ENCODE measurements around the gene GSK3B. TPM values are rescaled to one million over a fixed set of nuclear protein-coding genes. Genes with fewer than 3 reads are reported as not detected.

GSK3B gene
- polyA plus RNA-seq, 1 experiment: 43.4 TPM

- ChIA-PET POLR2A (no interaction called here), CTCF (no interaction called here)
- Histone ChIP-seq H3K27ac (ENCODE audit: low read depth, low read length) (no peak overlapping the region), H3K9me3 (ENCODE audit: control insufficient read depth, insufficient read depth, low read length) (no peaks in the 10 kb centered on the region), H3K27me3 (ENCODE audit: control insufficient read depth, insufficient read depth, low read length) (no peaks in the 10 kb centered on the region), H3K4me3 (ENCODE audit: low read depth, low read length) (no peak overlapping the region)
- no peak for DNase-seq (ENCODE audit: low read depth, low spot score)
- no peak for TF ChIP-seq CTCF (IDR thresholded peaks at IDR 0.05; ENCODE audit: low read depth, low read length)
Observed at GRCh38 chr3:120071259-120071658, 23.0 kb downstream of the GSK3B start.

DNA sequence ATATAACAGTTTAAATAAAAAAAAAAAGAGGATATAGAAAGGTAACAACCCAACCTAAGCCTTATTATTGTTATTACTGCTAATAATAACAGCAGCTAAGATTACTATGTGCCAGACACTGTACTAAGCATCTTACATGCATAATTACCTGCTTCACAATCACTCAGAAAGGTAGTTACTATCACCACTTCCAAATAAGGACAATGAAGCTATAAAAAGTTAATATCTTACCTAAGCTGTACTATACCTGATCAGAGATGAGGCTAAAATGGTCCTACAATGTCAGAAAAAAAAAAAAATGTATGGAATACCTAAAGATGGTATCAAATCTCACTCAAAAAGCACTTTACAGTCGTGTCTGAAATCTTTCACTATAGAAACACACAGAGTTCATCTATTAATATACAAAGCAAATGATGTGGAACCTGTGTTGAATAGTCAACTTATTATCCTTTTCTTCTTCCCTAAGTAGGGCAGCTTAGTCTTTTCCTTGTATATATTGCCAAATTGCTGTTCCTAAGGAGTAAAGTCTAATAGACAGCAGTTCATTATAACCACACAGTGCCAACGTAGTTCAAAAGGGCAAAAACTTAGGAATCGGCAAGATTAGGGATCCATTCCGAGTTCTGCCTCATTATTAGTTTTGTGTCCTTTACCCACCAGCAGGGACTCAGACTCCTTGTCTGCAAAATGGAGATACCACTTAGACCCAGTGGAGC is 23.8 kb downstream of the GSK3B start:
- ChIA-PET POLR2A (no interaction called here), CTCF (interaction anchor here (1.0 kb wide), 1 partner anchor 179 kb away, joined by 3 read pairs; no protein-coding TSS in a partner anchor)
- no peak for TF ChIP-seq CTCF (IDR thresholded peaks at IDR 0.05; ENCODE audit: low read depth, low read length)
- no peak overlapping the region for H3K4me3 ChIP-seq (ENCODE audit: low read depth, low read length)
- no peak overlapping the region for H3K27ac ChIP-seq (ENCODE audit: low read depth, low read length)
- DNase-seq (ENCODE audit: low read depth, low spot score): no peak
- H3K9me3 ChIP-seq (ENCODE audit: control insufficient read depth, insufficient read depth, low read length): no peaks in the 10 kb centered on the region
- no peaks in the 10 kb centered on the region for H3K27me3 ChIP-seq (ENCODE audit: control insufficient read depth, insufficient read depth, low read length)

GRCh38 chr3:120067083-120067482 is 27.2 kb downstream of the GSK3B start:
- TF ChIP-seq CTCF (IDR thresholded peaks at IDR 0.05; ENCODE audit: low read depth, low read length): no peak
- POLR2A ChIA-PET: no interaction called here
- Histone ChIP-seq H3K27me3 (ENCODE audit: control insufficient read depth, insufficient read depth, low read length) (no peaks in the 10 kb centered on the region), H3K27ac (ENCODE audit: low read depth, low read length) (no peak overlapping the region), H3K9me3 (ENCODE audit: control insufficient read depth, insufficient read depth, low read length) (no peaks in the 10 kb centered on the region), H3K4me3 (ENCODE audit: low read depth, low read length) (no peak overlapping the region)
- CTCF ChIA-PET: interaction anchor here (0.6 kb wide), 2 partner anchors 31 to 377 kb away, joined by 3 to 4 read pairs; no protein-coding TSS in a partner anchor
- DNase-seq (ENCODE audit: low read depth, low spot score): no peak

GRCh38 chr3:120066634-120067033 is 27.6 kb downstream of the GSK3B start:
- POLR2A ChIA-PET: no interaction called here

More at GRCh38 chr3:120066634-120067033, 27.6 kb downstream of the GSK3B start:
- CTCF ChIA-PET: interaction anchor here (0.6 kb wide), 2 partner anchors 30 to 376 kb away, joined by 3 to 4 read pairs; no protein-coding TSS in a partner anchor
- no peak for DNase-seq (ENCODE audit: low read depth, low spot score)
- Histone ChIP-seq H3K9me3 (ENCODE audit: control insufficient read depth, insufficient read depth, low read length) (no peaks in the 10 kb centered on the region), H3K27me3 (ENCODE audit: control insufficient read depth, insufficient read depth, low read length) (no peaks in the 10 kb centered on the region), H3K4me3 (ENCODE audit: low read depth, low read length) (no peak overlapping the region), H3K27ac (ENCODE audit: low read depth, low read length) (no peak overlapping the region)
- TF ChIP-seq CTCF (IDR thresholded peaks at IDR 0.05; ENCODE audit: low read depth, low read length): no peak

Data from AG04450 (cell line).